Measurements from ENCODE around the gene SESTD1. TPM values are rescaled to one million over a fixed set of nuclear protein-coding genes. Genes with fewer than 3 reads are reported as not detected.

Gene SESTD1
- total RNA-seq, 2 experiments from 2014 or later: 3.2 to 21.4 TPM

DNA sequence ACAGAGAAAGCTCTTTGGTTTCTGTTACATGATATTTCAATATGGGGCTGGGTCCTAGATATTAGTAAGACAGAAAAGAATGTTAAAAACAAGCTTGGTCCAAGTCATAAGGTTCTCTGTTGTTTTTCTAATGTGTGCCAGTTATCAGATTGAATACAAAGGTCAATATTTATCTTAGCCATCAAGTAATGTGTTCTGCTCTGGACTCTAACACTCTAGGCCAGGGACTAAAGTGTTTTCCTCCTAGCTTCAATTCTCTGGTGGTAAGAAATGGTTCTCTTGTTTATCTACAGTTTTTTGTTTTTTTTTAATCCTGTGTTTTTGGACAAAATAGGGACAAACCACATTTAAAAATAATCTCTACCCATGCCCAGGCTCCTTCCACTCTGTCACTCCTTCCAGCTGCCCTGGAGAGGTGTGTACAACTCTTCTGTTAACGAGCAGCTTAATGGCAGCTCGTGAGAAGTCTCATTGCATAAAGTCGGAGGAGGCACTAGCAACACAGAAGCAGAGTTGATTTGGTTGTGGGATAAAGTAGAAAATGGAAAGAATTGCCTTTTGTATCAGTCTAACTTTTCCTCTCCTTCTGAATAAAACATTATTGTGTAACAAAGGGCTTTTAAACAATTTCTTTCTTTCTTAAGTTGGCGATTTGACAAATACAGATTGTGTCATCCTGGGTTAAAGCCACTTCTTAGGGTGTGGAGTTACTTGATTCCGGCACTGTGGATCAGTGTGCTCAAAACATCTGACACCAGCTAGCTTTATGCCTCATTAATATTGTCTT is 8.0 kb upstream of the SESTD1 start:
- H3K9me3 ChIP-seq (ENCODE audit: low read length): no peaks in the 10 kb centered on the region
- TF ChIP-seq, protein P1, sequence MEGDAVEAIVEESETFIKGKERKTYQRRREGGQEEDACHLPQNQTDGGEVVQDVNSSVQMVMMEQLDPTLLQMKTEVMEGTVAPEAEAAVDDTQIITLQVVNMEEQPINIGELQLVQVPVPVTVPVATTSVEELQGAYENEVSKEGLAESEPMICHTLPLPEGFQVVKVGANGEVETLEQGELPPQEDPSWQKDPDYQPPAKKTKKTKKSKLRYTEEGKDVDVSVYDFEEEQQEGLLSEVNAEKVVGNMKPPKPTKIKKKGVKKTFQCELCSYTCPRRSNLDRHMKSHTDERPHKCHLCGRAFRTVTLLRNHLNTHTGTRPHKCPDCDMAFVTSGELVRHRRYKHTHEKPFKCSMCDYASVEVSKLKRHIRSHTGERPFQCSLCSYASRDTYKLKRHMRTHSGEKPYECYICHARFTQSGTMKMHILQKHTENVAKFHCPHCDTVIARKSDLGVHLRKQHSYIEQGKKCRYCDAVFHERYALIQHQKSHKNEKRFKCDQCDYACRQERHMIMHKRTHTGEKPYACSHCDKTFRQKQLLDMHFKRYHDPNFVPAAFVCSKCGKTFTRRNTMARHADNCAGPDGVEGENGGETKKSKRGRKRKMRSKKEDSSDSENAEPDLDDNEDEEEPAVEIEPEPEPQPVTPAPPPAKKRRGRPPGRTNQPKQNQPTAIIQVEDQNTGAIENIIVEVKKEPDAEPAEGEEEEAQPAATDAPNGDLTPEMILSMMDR (conservative IDR thresholded peaks at IDR 0.05; ENCODE audit: low read length): no peak
- TF ChIP-seq EZH2phosphoT487 (IDR thresholded peaks at IDR 0.05; ENCODE audit: borderline replicate concordance, low read depth, low read length): no peak
- H3K27ac ChIP-seq (ENCODE audit: low read depth, low read length, poor library complexity, severe bottlenecking): no peak overlapping the region
- no peak overlapping the region for H3K4me2 ChIP-seq (ENCODE audit: low read length)
- no peaks in the 10 kb centered on the region for H3K79me2 ChIP-seq (ENCODE audit: insufficient read depth, low read depth, low read length)
- H3K9me2 ChIP-seq (ENCODE audit: insufficient read depth, low read length): no peaks in the 10 kb centered on the region
- ChIA-PET POLR2A (interaction anchor here (1.7 kb wide), 1 partner anchor 10 kb away, joined by 5 read pairs; no protein-coding TSS in a partner anchor), CTCF (ENCODE audit: unreplicated experiment) (no interaction called here)
- DNase-seq (ENCODE audit: low spot score): no peak
- no peak overlapping the region for H2AFZ ChIP-seq (ENCODE audit: low read length)
- BruUV-seq (replicated peaks): no TSS peak
- H3K4me3 ChIP-seq (ENCODE audit: low read depth, low read length, poor library complexity, severe bottlenecking): no peak overlapping the region
- H3K36me3 ChIP-seq (ENCODE audit: insufficient read depth, low read length): no peaks in the 10 kb centered on the region
- intact Hi-C loops (cut with micrococcal nuclease; ENCODE audit: unreplicated experiment): no loop called here
- H3K4me1 ChIP-seq (ENCODE audit: insufficient read depth, low read length, poor library complexity, severe bottlenecking): peaks cover 12% of the 10 kb centered on the region
- no peaks in the 10 kb centered on the region for H4K20me1 ChIP-seq (ENCODE audit: insufficient read depth, low read length)

DNA sequence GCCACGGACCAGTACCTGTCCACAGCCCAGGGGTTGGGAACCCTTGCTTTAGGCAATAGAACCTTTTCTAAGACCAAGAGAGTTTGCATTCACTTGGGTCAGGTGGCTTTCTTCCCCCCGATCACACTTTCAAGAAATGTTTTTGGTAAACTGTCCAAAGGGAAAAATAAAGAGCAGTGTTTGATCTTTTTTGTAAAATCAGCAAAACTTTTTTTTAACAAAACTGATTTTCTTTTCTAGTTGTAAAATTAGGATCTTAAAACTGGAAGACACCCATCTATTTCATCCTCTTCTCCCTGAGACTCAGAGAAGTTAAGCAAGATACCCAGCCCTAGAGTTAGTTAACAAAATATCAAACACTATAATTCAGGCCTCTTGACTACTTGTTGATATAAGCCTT is 6.1 kb upstream of the SESTD1 start:
- intact Hi-C loops (cut with micrococcal nuclease; ENCODE audit: unreplicated experiment): no loop called here
- H3K9me3 ChIP-seq (ENCODE audit: low read length): no peaks in the 10 kb centered on the region
- H3K27ac ChIP-seq (ENCODE audit: low read depth, low read length, poor library complexity, severe bottlenecking): no peak overlapping the region
- H3K4me2 ChIP-seq (ENCODE audit: low read length): no peak overlapping the region
- H4K20me1 ChIP-seq (ENCODE audit: insufficient read depth, low read length): no peaks in the 10 kb centered on the region
- no peaks in the 10 kb centered on the region for H3K79me2 ChIP-seq (ENCODE audit: insufficient read depth, low read depth, low read length)
- H3K4me1 ChIP-seq (ENCODE audit: insufficient read depth, low read length, poor library complexity, severe bottlenecking): peaks cover 12% of the 10 kb centered on the region
- H3K9me2 ChIP-seq (ENCODE audit: insufficient read depth, low read length): no peaks in the 10 kb centered on the region
- POLR2A ChIA-PET: interaction anchor here (0.6 kb wide), 1 partner anchor 1487 kb away, joined by 4 read pairs; no protein-coding TSS in a partner anchor
- CTCF ChIA-PET (ENCODE audit: unreplicated experiment): no interaction called here
- DNase-seq (ENCODE audit: low spot score): no peak
- TF ChIP-seq EZH2phosphoT487 (IDR thresholded peaks at IDR 0.05; ENCODE audit: borderline replicate concordance, low read depth, low read length): no peak
- TF ChIP-seq, protein P1 (conservative IDR thresholded peaks at IDR 0.05; ENCODE audit: low read length): no peak
- no TSS peak for BruUV-seq (replicated peaks)
- no peak overlapping the region for H3K4me3 ChIP-seq (ENCODE audit: low read depth, low read length, poor library complexity, severe bottlenecking)
- H2AFZ ChIP-seq (ENCODE audit: low read length): no peak overlapping the region
- no peaks in the 10 kb centered on the region for H3K36me3 ChIP-seq (ENCODE audit: insufficient read depth, low read length)

DNA sequence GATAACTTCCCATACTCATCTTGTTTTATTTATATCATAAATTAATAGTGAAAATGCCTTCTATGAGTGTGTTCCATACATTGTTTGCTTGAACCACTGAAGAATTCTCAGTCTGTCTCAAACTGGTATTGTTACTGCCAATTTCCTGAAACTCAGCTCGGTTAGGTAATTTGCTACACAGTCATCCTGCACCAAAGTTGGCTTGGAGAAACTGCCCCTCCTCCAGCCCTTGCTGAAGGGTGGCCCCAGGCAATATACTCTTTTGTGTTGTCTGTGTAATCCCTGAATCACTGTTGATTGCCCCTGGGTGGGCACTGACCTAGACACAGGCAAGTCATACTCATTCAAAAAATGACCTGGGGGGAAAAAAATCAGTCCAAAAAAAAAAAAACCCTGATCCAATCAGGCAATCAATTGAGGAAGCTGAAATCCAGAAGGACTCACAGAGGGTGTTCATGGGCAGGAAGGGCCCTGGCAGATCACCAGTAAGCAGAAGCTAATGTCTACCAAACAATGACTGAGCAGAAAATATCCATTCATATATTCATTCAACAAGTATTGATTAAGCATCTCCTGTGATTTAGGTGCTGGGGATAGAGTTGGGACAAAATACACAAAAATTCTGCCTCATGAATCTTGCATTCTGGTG is 3.8 kb upstream of the SESTD1 start:
- Histone ChIP-seq H3K4me1 (ENCODE audit: insufficient read depth, low read length, poor library complexity, severe bottlenecking) (peaks cover 4% of the 10 kb centered on the region), H2AFZ (ENCODE audit: low read length) (no peak overlapping the region), H3K4me2 (ENCODE audit: low read length) (no peak overlapping the region), H3K36me3 (ENCODE audit: insufficient read depth, low read length) (no peaks in the 10 kb centered on the region), H3K9me3 (ENCODE audit: low read length) (no peaks in the 10 kb centered on the region), H3K27ac (ENCODE audit: low read depth, low read length, poor library complexity, severe bottlenecking) (no peak overlapping the region), H3K79me2 (ENCODE audit: insufficient read depth, low read depth, low read length) (no peaks in the 10 kb centered on the region), H4K20me1 (ENCODE audit: insufficient read depth, low read length) (no peaks in the 10 kb centered on the region), H3K9me2 (ENCODE audit: insufficient read depth, low read length) (no peaks in the 10 kb centered on the region), H3K4me3 (ENCODE audit: low read depth, low read length, poor library complexity, severe bottlenecking) (no peak overlapping the region)
- BruUV-seq (replicated peaks): no TSS peak
- DNase-seq (ENCODE audit: low spot score): no peak
- CTCF ChIA-PET (ENCODE audit: unreplicated experiment): no interaction called here
- intact Hi-C loops (cut with micrococcal nuclease; ENCODE audit: unreplicated experiment): no loop called here
- POLR2A ChIA-PET: interaction anchor here (0.6 to 0.9 kb wide), 2 partner anchors 16 to 33 kb away, joined by 3 to 7 read pairs; no protein-coding TSS in a partner anchor
- TF ChIP-seq EZH2phosphoT487 (IDR thresholded peaks at IDR 0.05; ENCODE audit: borderline replicate concordance, low read depth, low read length): no peak
- TF ChIP-seq, protein P1 (conservative IDR thresholded peaks at IDR 0.05; ENCODE audit: low read length): no peak
